HG02884 (cell line): ENCODE measurements around the gene NUCKS1.

Source experiments
- ATAC-seq: cut with Tn5 transposase; IDR thresholded peaks from one replicate; pipeline ENCODE4 v1.9.1; 2021; ENCODE audit warnings: mild to moderate bottlenecking, moderate library complexity; ENCODE audit not compliant: unreplicated experiment

Gene NUCKS1

DNA sequence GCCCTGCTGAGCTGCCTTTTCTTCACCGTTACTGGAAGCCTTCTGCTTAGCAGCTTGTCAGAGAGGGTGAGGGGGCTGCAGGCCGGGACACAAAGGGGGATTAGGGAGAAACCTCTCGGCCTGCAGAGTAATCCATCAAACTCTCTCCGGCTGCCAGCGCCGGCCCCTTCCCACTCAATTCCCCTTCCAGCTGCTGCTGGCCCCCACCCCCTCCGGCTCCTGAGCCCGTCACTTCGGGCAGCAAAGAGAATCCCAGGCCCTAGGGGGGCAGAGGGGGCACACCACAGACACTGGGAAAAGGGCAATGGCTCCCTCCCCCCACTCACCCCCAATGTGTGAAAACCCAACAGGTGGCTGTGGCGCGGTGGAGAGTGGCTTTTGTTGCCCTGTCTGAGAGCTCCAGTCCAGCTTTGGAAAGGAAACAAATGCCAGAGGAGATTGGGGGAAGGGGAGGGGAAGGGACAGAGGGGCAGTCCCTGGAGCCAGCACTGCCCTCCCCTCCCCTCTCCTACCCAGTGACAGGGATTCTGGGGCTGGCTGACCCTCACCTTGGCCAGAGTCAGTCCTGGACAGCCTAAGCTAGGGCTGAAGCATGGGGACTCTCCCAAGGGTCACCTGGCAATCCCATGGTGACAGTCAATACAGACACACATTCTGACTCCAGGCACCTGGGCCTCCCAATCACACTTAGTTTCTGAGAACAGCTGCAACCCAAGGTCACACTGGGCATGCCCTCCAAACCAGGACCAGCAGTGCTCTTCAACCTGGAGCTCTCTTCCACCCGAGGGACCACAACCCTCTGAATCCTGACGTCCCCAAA is 79.2 kb downstream of the NUCKS1 start:
- ATAC-seq = no peak

DNA sequence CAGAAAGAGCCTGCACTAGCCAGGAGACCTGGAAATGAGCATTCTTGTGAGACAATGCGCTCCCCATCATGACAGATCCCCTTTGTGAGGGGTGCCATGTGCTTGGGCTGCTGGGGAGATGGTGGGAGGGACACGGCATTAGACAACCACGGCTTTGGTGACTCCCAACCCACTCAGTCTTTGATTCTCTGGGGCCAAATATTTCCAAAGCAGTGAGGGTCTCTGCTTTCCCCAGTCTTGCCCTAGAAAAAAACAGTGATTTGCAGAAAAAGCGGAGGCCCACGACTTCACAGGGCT is 79.9 kb downstream of the NUCKS1 start:
- no peak for ATAC-seq

- no peak for ATAC-seq
Measured at GRCh38 chr1:205669341-205670149, 80.4 kb downstream of the NUCKS1 start.

DNA sequence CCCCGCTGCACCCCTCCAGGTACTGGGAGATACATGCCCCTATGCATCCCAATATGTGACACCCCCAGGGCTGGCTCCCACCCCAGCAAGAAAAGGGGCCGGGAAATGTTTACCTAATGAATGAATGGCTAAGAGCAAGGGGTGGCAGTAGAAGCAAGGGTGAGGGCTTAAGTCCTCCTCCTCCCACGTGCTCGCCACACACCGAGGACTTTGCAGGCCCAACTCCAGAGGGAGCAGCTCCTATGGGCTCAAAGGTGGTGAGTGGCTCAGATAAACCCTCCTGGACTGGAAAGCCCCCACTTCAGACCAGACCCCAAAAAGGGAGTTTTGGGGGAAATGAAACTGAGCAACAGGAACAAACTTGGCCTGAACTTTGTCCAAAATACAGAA is 81.0 kb downstream of the NUCKS1 start:
- ATAC-seq = no peak

- ATAC-seq = no peak
Measured at GRCh38 chr1:205667909-205668643, 81.9 kb downstream of the NUCKS1 start.

DNA sequence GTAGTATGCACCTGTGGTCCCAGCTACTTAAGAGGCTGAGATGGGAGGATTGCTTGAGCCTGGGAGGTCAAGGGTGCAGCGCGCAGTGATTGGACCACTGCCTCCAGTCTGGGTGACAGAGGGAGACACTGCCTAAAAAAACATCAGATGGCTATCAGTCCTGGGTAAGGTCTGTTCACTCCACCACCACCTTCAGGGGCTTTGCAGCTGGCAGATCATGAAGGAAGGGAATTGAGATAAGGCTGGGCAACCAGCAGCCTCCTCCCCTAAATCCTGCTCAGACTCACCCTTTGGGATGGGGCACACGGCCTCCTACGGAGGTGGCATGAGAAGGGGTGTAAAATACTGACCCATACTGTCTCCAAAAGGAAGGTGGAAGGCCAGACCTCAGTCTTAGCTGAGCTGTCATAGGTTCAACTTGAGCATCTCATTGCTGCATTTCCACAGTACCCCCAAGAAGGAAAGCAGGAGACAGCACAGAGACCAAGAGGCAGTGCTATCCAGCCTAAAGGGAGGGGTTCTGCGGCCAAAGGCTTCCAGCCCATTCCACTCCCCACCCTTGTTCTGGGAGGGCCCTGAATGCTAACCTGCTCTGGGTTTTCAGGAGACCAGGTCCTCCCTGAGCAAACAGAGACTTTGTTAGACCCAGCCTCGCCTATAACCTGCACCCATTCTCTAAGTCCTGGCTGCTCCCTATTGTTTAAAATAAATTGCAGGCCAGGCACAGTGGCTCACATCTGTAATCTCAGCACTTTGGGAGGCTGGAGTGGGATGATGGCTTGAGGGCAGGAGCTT is 83.4 kb downstream of the NUCKS1 start:
- ATAC-seq = no peak

DNA sequence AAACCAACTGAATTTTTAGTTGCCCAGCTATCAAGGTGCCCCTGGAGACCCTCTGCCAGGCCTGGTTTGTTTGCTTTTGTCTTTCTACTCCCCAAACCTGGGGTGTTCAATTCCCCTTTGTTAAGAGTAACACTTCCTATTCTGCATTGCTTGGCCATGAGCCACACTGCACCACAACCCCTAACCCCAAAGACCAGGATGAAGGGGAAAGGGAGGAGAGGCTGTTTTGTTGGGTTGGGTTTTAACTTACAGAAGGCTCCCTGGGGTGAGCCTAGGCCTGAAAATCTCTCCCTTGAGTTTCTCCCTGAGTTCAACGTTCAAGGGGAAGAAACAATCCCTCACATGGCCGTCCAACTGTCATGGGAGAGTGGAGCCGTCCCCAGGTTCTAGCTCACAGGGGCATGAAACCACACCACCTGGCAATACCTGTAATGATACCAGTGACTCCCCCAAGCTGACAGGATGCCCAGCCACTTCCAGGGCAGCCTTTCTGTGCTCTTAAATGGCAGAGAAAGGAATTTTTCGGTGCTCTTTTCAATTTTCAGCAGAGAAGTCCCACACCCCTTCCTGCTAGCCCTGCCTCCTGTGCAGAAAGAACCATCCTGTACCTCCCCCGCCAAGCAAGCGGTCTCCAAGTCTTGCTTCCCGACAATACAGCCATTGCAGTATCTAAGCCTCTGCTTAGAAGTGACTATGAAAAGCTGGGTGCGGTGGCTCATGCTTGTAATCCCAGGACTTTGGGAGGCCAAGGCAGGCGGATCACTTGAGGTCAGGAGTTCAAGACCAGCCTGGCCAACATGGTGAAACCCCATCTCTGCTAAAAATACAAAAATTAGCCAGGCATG is 84.6 kb downstream of the NUCKS1 start:
- ATAC-seq = no peak

DNA sequence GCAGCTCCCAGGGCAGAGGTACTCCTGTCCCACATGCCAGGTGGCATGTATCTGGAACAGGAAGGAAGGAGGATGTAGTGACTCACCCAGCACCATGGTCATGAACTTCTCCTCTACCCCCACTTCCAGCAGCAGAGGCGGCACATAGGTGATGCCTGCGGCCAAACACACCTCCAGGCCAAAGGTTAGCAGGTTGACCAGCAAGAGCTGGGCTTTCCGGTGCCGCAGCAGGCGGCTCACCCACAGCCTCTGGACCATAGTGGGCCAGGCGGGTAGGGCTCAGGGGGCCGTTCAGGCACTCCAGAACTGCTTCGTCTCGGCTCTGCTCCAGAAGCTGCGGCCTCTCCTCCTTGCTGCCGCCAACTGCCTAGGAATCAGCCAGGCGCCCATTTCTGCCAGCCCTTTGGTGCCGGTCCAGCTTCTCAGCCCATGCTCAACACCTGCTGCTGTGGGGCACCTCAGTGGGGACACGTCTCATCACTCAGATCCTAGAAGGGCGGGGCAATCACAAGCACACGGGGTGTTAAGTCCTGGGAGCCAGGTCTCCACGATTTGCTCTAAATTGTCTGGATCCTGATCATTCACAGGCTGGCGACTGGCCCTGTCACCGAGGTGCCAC is 85.5 kb downstream of the NUCKS1 start:
- no peak for ATAC-seq

DNA sequence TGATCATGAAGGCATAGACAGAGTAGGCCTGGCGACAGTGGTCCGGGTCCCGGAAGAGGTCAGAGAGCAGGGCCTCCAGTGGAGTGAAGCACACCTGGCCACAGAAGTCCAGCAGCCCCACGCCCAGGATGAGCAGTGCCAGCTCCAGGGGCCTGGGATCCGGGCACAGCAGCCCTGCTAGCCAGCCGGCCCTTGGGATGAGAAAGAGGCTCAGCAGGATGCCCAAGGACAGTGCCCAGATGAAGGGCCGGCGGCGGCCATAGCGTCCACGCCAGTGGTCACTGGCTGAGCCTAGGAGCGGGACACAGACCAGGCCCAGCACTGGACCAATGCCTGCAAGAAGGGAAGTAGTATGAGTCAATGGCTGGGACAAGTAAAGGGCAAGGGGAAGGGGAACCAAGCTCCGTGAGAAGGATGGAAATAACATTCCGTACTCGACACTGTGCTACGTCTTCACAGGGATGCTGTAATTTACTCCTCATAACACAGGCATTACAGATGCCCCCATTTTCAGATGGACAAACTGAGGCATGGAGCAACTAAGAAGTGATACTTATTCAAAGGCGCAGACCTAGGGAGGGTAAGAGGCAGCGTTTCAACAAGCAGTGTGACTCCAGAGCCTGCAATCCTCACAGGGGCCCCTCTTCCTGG is 86.6 kb downstream of the NUCKS1 start:
- no peak for ATAC-seq
